H1 (cell line): Measurements from ENCODE around the gene PRLHR. TPM values are rescaled to one million over a fixed set of nuclear protein-coding genes. Genes with fewer than 3 reads are reported as not detected.

Experiments
- CTCF ChIA-PET: fragments of 300-600 bp; sonication (Branson Sonifier 250); formaldehyde crosslinking; loops from one replicate; lab custom pipeline; 2021; ENCODE audit not compliant: partially characterized antibody; lab: Charles Lee
- POLR2A ChIA-PET: fragments of 300-600 bp; sonication (Branson Sonifier 250); formaldehyde crosslinking; loops from one replicate; lab custom pipeline; 2021; ENCODE audit warnings: inconsistent platforms; ENCODE audit not compliant: partially characterized antibody; lab: Charles Lee
- DNase-seq, 2 experiments: peaks; one replicate each; pipeline versions ENCODE4 v3.0.0 to v3.0.0-alpha.2; 2010 to 2022; ENCODE audit warnings: low spot score in 2 of 2, low read depth in 1 of 2, mixed read lengths in 1 of 2
- FAIRE-seq: peaks from 2 replicates; lab custom pipeline; 2011; peaks lifted over from hg19 to GRCh38; lab: Jason Lieb, UNC
- H2AFZ ChIP-seq: 2 replicates; pipeline ENCODE4 v1.8.1; 2012; ENCODE audit warnings: low read length, inconsistent platforms
- H2AK5ac ChIP-seq: 2 replicates; pipeline ENCODE4 v1.6.1; 2013; ENCODE audit warnings: low read depth, low read length
- H2BK120ac ChIP-seq: replicated peaks from 2 replicates; pipeline ENCODE3; 2013; ENCODE audit warnings: low read depth, low read length, inconsistent platforms
- H2BK12ac ChIP-seq: 2 replicates; pipeline ENCODE4 v1.6.1; 2013; ENCODE audit warnings: low read depth, low read length
- H2BK15ac ChIP-seq: 2 replicates; pipeline ENCODE4 v1.6.1; 2013; ENCODE audit warnings: low read length
- H2BK20ac ChIP-seq: 2 replicates; pipeline ENCODE4 v1.6.1; 2013; ENCODE audit warnings: low read length
- H2BK5ac ChIP-seq: 2 replicates; pipeline ENCODE4 v1.6.1; 2013; ENCODE audit warnings: low read depth, low read length
- H3K14ac ChIP-seq: 2 replicates; pipeline ENCODE4 v1.6.1; 2013; ENCODE audit warnings: inconsistent platforms; ENCODE audit not compliant: insufficient read length
- H3K18ac ChIP-seq: 2 replicates; pipeline ENCODE4 v1.6.1; 2013; ENCODE audit warnings: low read length; ENCODE audit errors: extremely low read depth
- H3K23ac ChIP-seq: 2 replicates; pipeline ENCODE4 v1.6.1; 2013; ENCODE audit warnings: inconsistent platforms; ENCODE audit not compliant: insufficient read length
- H3K23me2 ChIP-seq: 2 replicates; pipeline ENCODE4 v1.6.1; 2013; ENCODE audit warnings: low read depth, low read length
- H3K27ac ChIP-seq: 2 replicates; pipeline ENCODE4 v1.6.1; 2011; ENCODE audit warnings: low read depth, low read length, inconsistent platforms
- H3K27me3 ChIP-seq, 4 experiments: replicated peaks in 1 of 4; 1 replicate in 1 of 4; 2 replicates in 3 of 4; pipeline versions ENCODE4 v1.6.1 to v1.8.1; 2011 to 2013; ENCODE audit warnings: low read length in 3 of 4, mild to moderate bottlenecking in 3 of 4, inconsistent platforms in 2 of 4, mixed read lengths in 2 of 4, moderate library complexity in 1 of 4; ENCODE audit not compliant: control insufficient read depth in 3 of 4, insufficient read depth in 3 of 4; ENCODE audit errors: extremely low read depth in 1 of 4
- H3K36me3 ChIP-seq, 4 experiments: 2 replicates each; pipeline versions ENCODE4 v1.6.1 to v1.8.1; 2011 to 2013; ENCODE audit warnings: mild to moderate bottlenecking in 4 of 4, low read length in 3 of 4, moderate library complexity in 2 of 4, control low read depth in 1 of 4, inconsistent platforms in 1 of 4; ENCODE audit not compliant: insufficient read depth in 4 of 4, control insufficient read depth in 2 of 4
- H3K4ac ChIP-seq: replicated peaks from 2 replicates; pipeline ENCODE3; 2013; ENCODE audit warnings: low read length, low read depth, mixed read lengths, inconsistent platforms; ENCODE audit not compliant: insufficient read length
- H3K4me1 ChIP-seq, 4 experiments: replicated peaks in 1 of 4; 1 replicate in 1 of 4; 2 replicates in 3 of 4; pipeline versions ENCODE4 v1.6.1 to v1.8.1; 2011 to 2013; ENCODE audit warnings: low read length in 3 of 4, inconsistent platforms in 2 of 4, mixed read lengths in 1 of 4; ENCODE audit not compliant: insufficient read depth in 4 of 4, control insufficient read depth in 3 of 4
- H3K4me2 ChIP-seq, 2 experiments: 2 replicates each; pipeline versions ENCODE4 v1.6.1 to v1.8.1; 2011 to 2013; ENCODE audit warnings: low read depth in 2 of 2, low read length in 2 of 2, control low read depth in 1 of 2, inconsistent platforms in 1 of 2, mild to moderate bottlenecking in 1 of 2; ENCODE audit not compliant: insufficient read depth in 1 of 2
- H3K4me3 ChIP-seq, 4 experiments: fragments of 200-600, 300-600 bp in 1 of 4; sonication (generic), shearing (Covaris generic), sonication (Bioruptor Twin) in 1 of 4; 2 replicates each; pipeline versions ENCODE4 v1.5.1 to v1.8.1; 2011 to 2016; ENCODE audit warnings: low read length in 4 of 4, low read depth in 3 of 4, control low read depth in 2 of 4, inconsistent platforms in 2 of 4, mild to moderate bottlenecking in 2 of 4, mixed read lengths in 1 of 4, moderate library complexity in 1 of 4; ENCODE audit not compliant: insufficient read depth in 2 of 4; ENCODE audit errors: extremely low read depth in 1 of 4
- H3K56ac ChIP-seq: replicated peaks from 2 replicates; pipeline ENCODE3; 2013; ENCODE audit warnings: low read depth, mild to moderate bottlenecking, mixed read lengths, low read length, inconsistent platforms; ENCODE audit not compliant: insufficient read length
- H3K79me1 ChIP-seq: 2 replicates; pipeline ENCODE4 v1.6.1; 2013; ENCODE audit warnings: low read depth, low read length, control low read depth
- H3K79me2 ChIP-seq, 2 experiments: 2 replicates each; pipeline versions ENCODE4 v1.6.1 to v1.8.1; 2012 to 2013; ENCODE audit warnings: low read length in 2 of 2, mild to moderate bottlenecking in 2 of 2, inconsistent platforms in 1 of 2; ENCODE audit not compliant: insufficient read depth in 2 of 2, control insufficient read depth in 1 of 2
- H3K9ac ChIP-seq, 4 experiments: replicated peaks in 1 of 4; 1 replicate in 1 of 4; 2 replicates in 3 of 4; pipeline versions ENCODE4 v1.6.1 to v1.8.1; 2011 to 2013; ENCODE audit warnings: low read depth in 3 of 4, low read length in 3 of 4, control low read depth in 2 of 4, mild to moderate bottlenecking in 2 of 4, moderate library complexity in 2 of 4, inconsistent platforms in 1 of 4; ENCODE audit errors: extremely low read depth in 1 of 4
- H3K9me3 ChIP-seq, 2 experiments: 2 replicates each; pipeline versions ENCODE4 v1.6.1 to v1.8.1; 2012 to 2013; ENCODE audit warnings: mild to moderate bottlenecking in 2 of 2, moderate library complexity in 2 of 2, control low read depth in 1 of 2, inconsistent platforms in 1 of 2, low read depth in 1 of 2, low read length in 1 of 2, mixed read lengths in 1 of 2; ENCODE audit not compliant: insufficient read depth in 2 of 2
- H4K20me1 ChIP-seq, 2 experiments: replicated peaks in 1 of 2; 2 replicates each; pipeline versions ENCODE3 to v1.8.1; 2011 to 2013; ENCODE audit warnings: inconsistent platforms in 2 of 2, low read length in 2 of 2, mild to moderate bottlenecking in 1 of 2; ENCODE audit not compliant: insufficient read depth in 2 of 2, control insufficient read depth in 1 of 2
- H4K5ac ChIP-seq: 2 replicates; pipeline ENCODE4 v1.6.1; 2013; ENCODE audit warnings: low read length, low read depth, mixed read lengths, inconsistent platforms; ENCODE audit not compliant: insufficient read length
- H4K8ac ChIP-seq: 2 replicates; pipeline ENCODE4 v1.8.0; 2013; ENCODE audit warnings: mild to moderate bottlenecking, moderate library complexity, low read length, inconsistent platforms; ENCODE audit not compliant: insufficient read depth; ENCODE audit errors: extremely low read depth
- H4K91ac ChIP-seq: replicated peaks from 2 replicates; pipeline ENCODE3; 2013; ENCODE audit warnings: low read length, mixed read lengths, inconsistent platforms; ENCODE audit not compliant: insufficient read length
- BACH1 ChIP-seq: IDR thresholded peaks from 2 replicates; pipeline ENCODE4 v1.6.1; 2012; ENCODE audit warnings: low read length, improper control_type of control experiment
- KDM5A ChIP-seq: fragments of 200-600 bp; IDR thresholded peaks from 2 replicates; pipeline ENCODE4 v1.7.1; 2012; ENCODE audit warnings: mild to moderate bottlenecking, low read length, inconsistent platforms, mixed read lengths
- NRF1 ChIP-seq: IDR thresholded peaks from 2 replicates; pipeline ENCODE4 v1.6.1; 2011; ENCODE audit warnings: mild to moderate bottlenecking, low read depth, low read length, improper control_type of control experiment
- POU5F1 ChIP-seq: IDR thresholded peaks from 2 replicates; pipeline ENCODE4 v1.6.1; 2011; ENCODE audit warnings: low read depth, mild to moderate bottlenecking, low read length, moderate library complexity
- WGBS, 2 experiments: shearing (Covaris generic) in 1 of 2; methylation state at CpG; one replicate each; pipeline versions ENCODE4 v1.1.6 to v1.1.7; 2013 to 2015; ENCODE audit warnings: low lambda C conversion rate in 2 of 2, mixed read lengths in 2 of 2, inconsistent platforms in 1 of 2, low coverage in 1 of 2, missing lambda C conversion rate in 1 of 2; ENCODE audit not compliant: insufficient replicate concordance in 2 of 2, insufficient coverage in 1 of 2, insufficient read length in 1 of 2; ENCODE audit errors: extremely low coverage in 1 of 2, missing lambda C conversion rate in 1 of 2; 5-methylcytosine and 5-hydroxymethylcytosine counted together
- polyA plus RNA-seq, 7 experiments: library from polyadenylated mRNA; depleted of rRNA in 3 of 7; stranded (reverse) in 5 of 7; unstranded in 2 of 7; fragments of >200 nt in 5 of 7; fragments of 200-250 nt in 2 of 7; gene quantifications; 1 replicate in 5 of 7; 2 replicates in 1 of 7; 4 replicates in 1 of 7; pipeline versions ENCODE4 v1.2.1 to v1.2.3, GENCODE V29; 2011 to 2013; ENCODE audit warnings: missing spikeins in 2 of 7, mixed read lengths in 2 of 7
- total RNA-seq: library from RNA; stranded (reverse); fragmentation: NEBNext Ultra II Directional; extraction: Animal tissue kit (Norgen Biotek cat#: 25700); gene quantifications from 2 replicates; pipeline ENCODE4 v1.2.1, GENCODE V29; 2021

The PRLHR gene
- total and polyA plus RNA-seq, 2 of the 8 experiments (the other 6 are each of a cell fraction or from before 2014, with no cell fraction given) = not detected

GRCh38 chr10:118585234-118585633 lies 10.2 kb downstream of the PRLHR start:
- no peak overlapping the region for H3K4ac ChIP-seq
- no peak overlapping the region for H3K18ac ChIP-seq
- no peak overlapping the region for H2BK12ac ChIP-seq
- H3K23ac ChIP-seq = no peak overlapping the region
- H3K9ac ChIP-seq = no peak overlapping the region
- no peak overlapping the region for H2BK20ac ChIP-seq
- no peaks in the 10 kb centered on the region for H3K4me1 ChIP-seq
- H3K56ac ChIP-seq = no peak overlapping the region
- CTCF ChIA-PET = no interaction called here
- H3K79me1 ChIP-seq = no peaks in the 10 kb centered on the region
- H3K4me3 ChIP-seq = no peak overlapping the region
- H3K27ac ChIP-seq = no peak overlapping the region
- 86% methylated on average over 5 of the region's 5 CpGs; no CpG with 5 or more reads in 1 of the 2 experiments for WGBS, 2 experiments
- no peaks in the 10 kb centered on the region for H3K36me3 ChIP-seq
- H4K5ac ChIP-seq = no peak overlapping the region
- H2BK5ac ChIP-seq = no peak overlapping the region
- no peak overlapping the region for H2AFZ ChIP-seq
- H2BK120ac ChIP-seq = no peak overlapping the region
- no peak overlapping the region for H4K8ac ChIP-seq
- POLR2A ChIA-PET = no interaction called here
- TF ChIP-seq NRF1 (no peak), BACH1 (no peak), POU5F1 (no peak), KDM5A (no peak)
- no peak overlapping the region for H4K91ac ChIP-seq
- no peaks in the 10 kb centered on the region for H4K20me1 ChIP-seq
- no peak overlapping the region for H2AK5ac ChIP-seq
- DNase-seq (no peak), FAIRE-seq (no peak)
- no peaks in the 10 kb centered on the region for H3K9me3 ChIP-seq
- H3K23me2 ChIP-seq = no peaks in the 10 kb centered on the region
- no peaks in the 10 kb centered on the region; a peak in 1 of 7 replicates for H3K27me3 ChIP-seq
- H3K4me2 ChIP-seq = no peak overlapping the region
- no peak overlapping the region for H3K14ac ChIP-seq
- H2BK15ac ChIP-seq = no peak overlapping the region
- H3K79me2 ChIP-seq = no peaks in the 10 kb centered on the region
